ENCODE results near the gene AEBP2. TPM values are rescaled to one million over a fixed set of nuclear protein-coding genes. Genes with fewer than 3 reads are reported as not detected.

Gene AEBP2
- total RNA-seq, 2 experiments from 2014 or later, result 42.9 to 44.8 TPM

DNA sequence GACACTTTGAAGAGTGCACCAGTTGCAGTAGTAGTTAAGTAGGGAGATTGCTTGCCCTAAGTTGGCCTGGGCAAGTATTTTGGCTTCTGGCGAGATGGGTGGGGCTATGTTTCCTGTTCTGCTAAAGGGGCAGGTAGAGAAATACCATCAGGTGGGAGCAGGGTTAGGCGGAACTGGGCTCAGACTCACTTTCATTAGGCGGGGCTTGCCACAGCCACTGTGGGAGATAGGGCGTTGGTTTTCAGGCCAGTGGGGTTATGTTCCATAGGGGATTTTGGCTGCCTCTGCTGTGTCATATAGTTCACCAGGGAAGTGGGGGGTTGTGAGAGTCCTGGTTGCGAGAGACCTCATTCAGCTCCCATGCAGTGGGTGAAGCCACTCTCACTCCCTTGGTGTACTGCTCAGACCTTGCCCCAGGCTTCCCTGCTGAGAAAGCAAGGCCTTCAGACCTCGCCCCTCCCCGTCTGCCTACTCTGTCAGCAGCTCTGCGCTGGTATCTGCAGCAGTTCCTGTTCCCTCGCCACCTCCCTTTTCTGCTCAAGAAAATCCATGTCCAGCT, 43.3 kb downstream of the AEBP2 start:
- H3K27ac ChIP-seq (ENCODE audit: low read depth in 1 of 2, low read length in 2 of 2), result peak overlapping the region; percentile 54 to 75
- peak overlapping the region; percentile 45 for H3K4me3 Mint-ChIP-seq
- DNase-seq (peak in 12 of 14 experiments; percentile 6 to 66 (median 25)), ATAC-seq (ENCODE audit: poor library complexity) (peak; percentile 65)
- H3K9me3 ChIP-seq (ENCODE audit: control insufficient read depth in 1 of 2, insufficient read depth in 1 of 2, low read length in 2 of 2), result peaks cover 14% of the 10 kb centered on the region in 2 experiments
- H3K4me1 Mint-ChIP-seq (ENCODE audit: low read depth), result peaks cover 59% of the 10 kb centered on the region
- peak overlapping the region; percentile 70 for H3K27ac Mint-ChIP-seq
- TF ChIP-seq, protein P1, sequence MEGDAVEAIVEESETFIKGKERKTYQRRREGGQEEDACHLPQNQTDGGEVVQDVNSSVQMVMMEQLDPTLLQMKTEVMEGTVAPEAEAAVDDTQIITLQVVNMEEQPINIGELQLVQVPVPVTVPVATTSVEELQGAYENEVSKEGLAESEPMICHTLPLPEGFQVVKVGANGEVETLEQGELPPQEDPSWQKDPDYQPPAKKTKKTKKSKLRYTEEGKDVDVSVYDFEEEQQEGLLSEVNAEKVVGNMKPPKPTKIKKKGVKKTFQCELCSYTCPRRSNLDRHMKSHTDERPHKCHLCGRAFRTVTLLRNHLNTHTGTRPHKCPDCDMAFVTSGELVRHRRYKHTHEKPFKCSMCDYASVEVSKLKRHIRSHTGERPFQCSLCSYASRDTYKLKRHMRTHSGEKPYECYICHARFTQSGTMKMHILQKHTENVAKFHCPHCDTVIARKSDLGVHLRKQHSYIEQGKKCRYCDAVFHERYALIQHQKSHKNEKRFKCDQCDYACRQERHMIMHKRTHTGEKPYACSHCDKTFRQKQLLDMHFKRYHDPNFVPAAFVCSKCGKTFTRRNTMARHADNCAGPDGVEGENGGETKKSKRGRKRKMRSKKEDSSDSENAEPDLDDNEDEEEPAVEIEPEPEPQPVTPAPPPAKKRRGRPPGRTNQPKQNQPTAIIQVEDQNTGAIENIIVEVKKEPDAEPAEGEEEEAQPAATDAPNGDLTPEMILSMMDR (IDR thresholded peaks at IDR 0.05), result no peak
- H3K36me3 ChIP-seq (ENCODE audit: insufficient read depth, low read length), result peaks cover 29% of the 10 kb centered on the region
- intact Hi-C loops (cut with DNase I, micrococcal nuclease), result loop anchor here (5.0 kb wide), 1 partner anchor 40 kb away; no protein-coding TSS in a partner anchor
- H3K4me3 ChIP-seq (ENCODE audit: low read length), result peak overlapping the region; percentile 6
- ChIA-PET POLR2A (interaction anchor here (1.0 kb wide), 1 partner anchor 51 kb away, joined by 3 read pairs; no protein-coding TSS in a partner anchor), CTCF (no interaction called here)
- H3K36me3 Mint-ChIP-seq (ENCODE audit: low read depth), result peaks cover 93% of the 10 kb centered on the region
- peaks cover 4% of the 10 kb centered on the region for H3K9me3 Mint-ChIP-seq
- no peaks in the 10 kb centered on the region for H3K27me3 ChIP-seq (ENCODE audit: control insufficient read depth in 1 of 2, insufficient read depth in 2 of 2, low read length in 2 of 2)
- H3K4me1 ChIP-seq (ENCODE audit: insufficient read depth, low read length), result peaks cover 40% of the 10 kb centered on the region
- H3K27me3 Mint-ChIP-seq, result no peaks in the 10 kb centered on the region

DNA sequence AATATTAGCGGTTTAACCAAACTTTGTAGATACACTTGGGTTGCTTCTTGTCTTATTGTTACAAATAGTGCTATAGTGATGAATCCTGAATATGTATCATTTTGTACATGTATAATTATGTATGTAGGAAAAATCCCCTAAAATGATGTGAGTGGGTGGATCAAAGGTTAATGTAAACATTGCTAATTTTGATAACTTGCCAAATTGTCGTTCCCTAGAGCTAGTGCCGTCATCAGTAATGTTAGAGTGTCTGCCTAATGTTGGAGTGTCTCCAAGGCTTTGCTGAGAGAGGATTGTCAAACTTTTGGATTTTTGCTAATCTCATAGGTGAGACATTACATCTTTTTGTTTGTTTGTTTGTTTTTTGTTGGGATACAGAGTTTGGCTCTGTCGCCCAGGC, 44.4 kb downstream of the AEBP2 start:
- peaks cover 85% of the 10 kb centered on the region for H3K36me3 Mint-ChIP-seq (ENCODE audit: low read depth)
- Histone ChIP-seq H3K4me1 (ENCODE audit: insufficient read depth, low read length) (peaks cover 41% of the 10 kb centered on the region), H3K36me3 (ENCODE audit: insufficient read depth, low read length) (peaks cover 21% of the 10 kb centered on the region), H3K4me3 (ENCODE audit: low read length) (no peak overlapping the region), H3K27ac (ENCODE audit: low read depth in 1 of 2, low read length in 2 of 2) (peak overlapping the region in 1 of 2 donors; percentile 75), H3K9me3 (ENCODE audit: control insufficient read depth in 1 of 2, insufficient read depth in 1 of 2, low read length in 2 of 2) (peaks cover 13 to 14% of the 10 kb centered on the region in 2 experiments), H3K27me3 (ENCODE audit: control insufficient read depth in 1 of 2, insufficient read depth in 2 of 2, low read length in 2 of 2) (no peaks in the 10 kb centered on the region)
- peaks cover 4% of the 10 kb centered on the region for H3K9me3 Mint-ChIP-seq
- DNase-seq (peak in 1 of 14 experiments; percentile 13), ATAC-seq (ENCODE audit: poor library complexity) (no peak)
- CTCF ChIA-PET, result no interaction called here
- peaks cover 58% of the 10 kb centered on the region for H3K4me1 Mint-ChIP-seq (ENCODE audit: low read depth)
- POLR2A ChIA-PET, result no interaction called here
- TF ChIP-seq, protein P1 (IDR thresholded peaks at IDR 0.05), result no peak
- H3K27me3 Mint-ChIP-seq, result no peaks in the 10 kb centered on the region
- H3K27ac Mint-ChIP-seq, result peak overlapping the region; percentile 70
- H3K4me3 Mint-ChIP-seq, result peak overlapping the region; percentile 26
- intact Hi-C loops (cut with DNase I, micrococcal nuclease), result loop anchor here (5.0 kb wide), 1 partner anchor 41 kb away; no protein-coding TSS in a partner anchor

DNA sequence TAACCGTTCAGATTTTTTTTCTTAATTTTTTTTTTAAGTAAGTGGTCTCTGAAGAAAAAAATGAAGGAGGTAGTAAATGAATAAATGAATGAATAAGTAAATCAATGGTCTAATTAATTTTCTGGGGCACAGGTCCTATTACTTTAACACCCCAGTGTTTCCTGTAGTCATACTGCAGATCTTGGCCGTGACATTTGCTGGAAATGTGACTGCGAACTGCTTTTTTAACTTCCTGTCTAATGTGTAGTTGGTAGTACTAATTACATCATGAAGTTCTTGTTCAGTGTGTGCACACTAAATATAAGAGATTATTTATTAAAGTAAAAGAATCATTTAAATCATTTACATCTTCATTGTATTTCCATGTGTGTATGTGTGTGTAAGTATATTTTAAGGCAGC, 45.4 kb downstream of the AEBP2 start:
- Mint-ChIP-seq H3K27me3 (no peaks in the 10 kb centered on the region), H3K27ac (peak overlapping the region; percentile 24), H3K9me3 (peaks cover 4% of the 10 kb centered on the region), H3K4me1 (ENCODE audit: low read depth) (peaks cover 66% of the 10 kb centered on the region), H3K36me3 (ENCODE audit: low read depth) (peaks cover 75% of the 10 kb centered on the region), H3K4me3 (no peak overlapping the region)
- H3K36me3 ChIP-seq (ENCODE audit: insufficient read depth, low read length), result peaks cover 14% of the 10 kb centered on the region
- ATAC-seq (ENCODE audit: poor library complexity) (peak; percentile 46), DNase-seq (peak in 4 of 14 experiments; percentile 9 to 56 (median 26))
- intact Hi-C loops (cut with DNase I, micrococcal nuclease), result loop anchor here (5.0 kb wide), 1 partner anchor 42 kb away; no protein-coding TSS in a partner anchor
- no peaks in the 10 kb centered on the region for H3K27me3 ChIP-seq (ENCODE audit: control insufficient read depth in 1 of 2, insufficient read depth in 2 of 2, low read length in 2 of 2)
- ChIA-PET POLR2A (no interaction called here), CTCF (no interaction called here)
- H3K27ac ChIP-seq (ENCODE audit: low read depth in 1 of 2, low read length in 2 of 2), result no peak overlapping the region
- peaks cover 9 to 12% of the 10 kb centered on the region in 2 experiments for H3K9me3 ChIP-seq (ENCODE audit: control insufficient read depth in 1 of 2, insufficient read depth in 1 of 2, low read length in 2 of 2)
- TF ChIP-seq, protein P1 (IDR thresholded peaks at IDR 0.05), result no peak
- H3K4me1 ChIP-seq (ENCODE audit: insufficient read depth, low read length), result peaks cover 47% of the 10 kb centered on the region
- no peak overlapping the region for H3K4me3 ChIP-seq (ENCODE audit: low read length)

Data from CD4-positive, alpha-beta T cell (primary cell).